Left lung (tissue), 10 donors: ENCODE data around the gene TEF. TPM values are rescaled to one million over a fixed set of nuclear protein-coding genes. Genes with fewer than 3 reads are reported as not detected.
"Not testable (repeated sequence)": the region's sequence is repeated elsewhere in the genome, so short reads cannot be mapped to it uniquely, and the experiment has no call there.

Source experiments
- ATAC-seq: fragments of 200-7000 bp; cut with Tn5 transposase; one replicate; pipeline ENCODE4 v1.9.1; 2020; ENCODE audit warnings: moderate library complexity
- DNase-seq, 4 donors: peaks; one replicate each; pipeline ENCODE4 v3.0.0-alpha.2; 2013 to 2020
- H3K27ac ChIP-seq, 2 donors: fragments of 200-600 bp; sonication (generic) in 1 of 2; one replicate each; pipeline versions ENCODE4 v1.5.0 to v1.8.0; 2020 to 2021
- H3K27me3 ChIP-seq, 2 donors: fragments of 200-600 bp; sonication (generic) in 1 of 2; one replicate each; pipeline versions ENCODE4 v1.5.0 to v1.8.0; 2020 to 2021
- H3K36me3 ChIP-seq, 2 donors: fragments of 200-600 bp; sonication (generic) in 1 of 2; one replicate each; pipeline versions ENCODE4 v1.5.0 to v1.8.0; 2020 to 2021
- H3K4me1 ChIP-seq, 2 donors: fragments of 200-600 bp; one replicate each; pipeline ENCODE4 v1.8.0; 2021
- H3K4me3 ChIP-seq, 2 donors: fragments of 200-600 bp; sonication (generic) in 1 of 2; one replicate each; pipeline versions ENCODE4 v1.5.0 to v1.8.0; 2020 to 2021; ENCODE audit warnings: mild to moderate bottlenecking in 1 of 2
- H3K9me3 ChIP-seq, 2 donors: fragments of 200-600 bp; sonication (generic) in 1 of 2; one replicate each; pipeline versions ENCODE4 v1.5.0 to v1.8.0; 2020 to 2021
- intact Hi-C, 2 donors: fragments of 100-400 bp; cut with DNase I; formaldehyde crosslinking; loops; one replicate each; pipeline versions ENCODE4 v1.11.2 to v1.14.2; 2022
- polyA plus RNA-seq, 6 donors: library from polyadenylated mRNA; unstranded; fragments of 120-200 nt; gene quantifications; one replicate each; pipeline ENCODE4 v1.2.1, GENCODE V29; 2013; ENCODE audit not compliant: insufficient read length in 6 of 6
- total RNA-seq, 2 donors: library from RNA; stranded (reverse); fragmentation: NEBNext Ultra II Directional; extraction: Animal tissue kit (Norgen Biotek cat#: 25700); gene quantifications; one replicate each; pipeline ENCODE4 v1.2.1, GENCODE V29; 2021
- TF ChIP-seq, protein P1 (sequence below), 2 donors: fragments of 200-600 bp; sonication (generic) in 1 of 2; IDR thresholded peaks; one replicate each; pipeline versions ENCODE4 v1.5.0 to v1.8.0; 2021; ENCODE audit warnings: antibody characterized with exemption in 2 of 2
- donor health status: DM: no; HTN: yes; CAD: no.
- donor health status: DM: no; HTN: no; CAD: no.

Gene TEF
- total and polyA plus RNA-seq, 8 donors: 10.2 to 17.3 (median 12.1) TPM

DNA sequence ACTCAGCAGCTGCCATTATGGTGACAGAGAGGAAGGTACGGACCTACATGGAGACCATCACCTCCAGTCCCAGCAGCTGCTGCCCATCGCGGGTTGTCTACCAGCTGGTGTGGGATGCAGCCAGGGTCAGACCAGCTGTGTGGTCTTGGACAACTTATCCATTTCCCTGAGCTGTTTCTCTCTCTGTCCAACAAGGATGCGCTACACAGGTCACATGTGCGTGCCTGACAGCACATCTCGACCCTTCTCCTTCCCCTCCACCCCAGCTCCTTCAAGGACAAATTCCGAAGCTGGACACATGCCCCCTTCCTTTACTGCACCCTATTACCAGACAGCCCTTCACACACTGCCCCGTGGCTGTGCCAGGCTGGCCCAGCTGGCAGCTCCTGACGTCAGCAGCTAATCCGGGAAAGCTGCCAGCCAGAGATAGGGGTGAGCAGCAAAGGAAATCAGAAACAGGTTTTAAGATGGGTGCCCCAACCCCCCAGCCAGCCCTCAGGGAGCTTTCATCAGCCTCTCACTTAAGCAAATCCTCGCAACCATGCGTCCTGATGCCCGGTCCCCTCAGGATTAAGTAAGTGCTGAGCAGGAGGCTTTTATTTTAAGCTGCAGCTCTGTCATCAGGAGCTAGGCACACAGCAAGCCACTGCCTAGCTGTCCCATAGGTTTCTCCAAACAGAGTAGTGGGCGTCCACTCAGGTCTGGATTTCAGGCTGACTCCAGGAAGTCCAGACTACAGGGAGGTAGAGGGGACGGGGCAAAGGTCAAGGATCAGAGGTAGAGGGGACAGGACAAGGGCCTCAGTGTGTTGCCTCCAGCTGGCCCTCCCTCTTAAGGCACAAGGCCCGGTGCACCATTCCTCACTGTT lies 20.3 kb downstream of the TEF start:
- ATAC-seq: peak; percentile 66
- TF ChIP-seq, protein P1, sequence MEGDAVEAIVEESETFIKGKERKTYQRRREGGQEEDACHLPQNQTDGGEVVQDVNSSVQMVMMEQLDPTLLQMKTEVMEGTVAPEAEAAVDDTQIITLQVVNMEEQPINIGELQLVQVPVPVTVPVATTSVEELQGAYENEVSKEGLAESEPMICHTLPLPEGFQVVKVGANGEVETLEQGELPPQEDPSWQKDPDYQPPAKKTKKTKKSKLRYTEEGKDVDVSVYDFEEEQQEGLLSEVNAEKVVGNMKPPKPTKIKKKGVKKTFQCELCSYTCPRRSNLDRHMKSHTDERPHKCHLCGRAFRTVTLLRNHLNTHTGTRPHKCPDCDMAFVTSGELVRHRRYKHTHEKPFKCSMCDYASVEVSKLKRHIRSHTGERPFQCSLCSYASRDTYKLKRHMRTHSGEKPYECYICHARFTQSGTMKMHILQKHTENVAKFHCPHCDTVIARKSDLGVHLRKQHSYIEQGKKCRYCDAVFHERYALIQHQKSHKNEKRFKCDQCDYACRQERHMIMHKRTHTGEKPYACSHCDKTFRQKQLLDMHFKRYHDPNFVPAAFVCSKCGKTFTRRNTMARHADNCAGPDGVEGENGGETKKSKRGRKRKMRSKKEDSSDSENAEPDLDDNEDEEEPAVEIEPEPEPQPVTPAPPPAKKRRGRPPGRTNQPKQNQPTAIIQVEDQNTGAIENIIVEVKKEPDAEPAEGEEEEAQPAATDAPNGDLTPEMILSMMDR (IDR thresholded peaks at IDR 0.05): no peak
- Histone ChIP-seq H3K9me3 (no peaks in the 10 kb centered on the region), H3K36me3 (peaks cover 0 to 16% of the 10 kb centered on the region in 2 donors), H3K27me3 (no peaks in the 10 kb centered on the region), H3K27ac (no peak overlapping the region), H3K4me3 (no peak overlapping the region), H3K4me1 (peaks cover 9 to 22% of the 10 kb centered on the region in 2 donors)
- intact Hi-C loops: loop anchor here (5.0 to 10.0 kb wide), 2 partner anchors 115 to 123 kb away; no protein-coding TSS in a partner anchor
- DNase-seq: peak in 3 of 4 donors; percentile 69 to 82 (median 78)

DNA sequence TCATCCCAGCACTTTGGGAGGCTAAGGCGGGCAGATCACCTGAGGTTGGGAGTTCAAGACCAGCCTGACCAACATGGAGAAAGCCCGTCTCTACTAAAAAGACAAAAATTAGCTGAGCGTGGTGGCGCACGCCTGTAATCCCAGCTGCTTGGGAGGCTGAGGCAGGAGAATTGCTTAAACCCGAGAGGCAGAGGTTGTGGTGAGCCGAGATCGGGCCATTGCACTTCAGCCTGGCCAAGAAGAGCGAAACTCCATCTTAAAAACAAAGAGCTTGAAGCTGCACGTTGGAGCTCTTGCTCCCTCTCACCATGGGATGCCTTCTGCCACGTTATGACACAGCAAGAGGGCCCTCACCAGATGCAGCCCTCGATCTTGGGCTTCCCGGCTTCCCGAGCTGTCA lies 21.1 kb downstream of the TEF start:
- H3K4me1 ChIP-seq: peaks cover 9 to 22% of the 10 kb centered on the region in 2 donors
- not testable (repeated sequence) for H3K36me3 ChIP-seq, H3K4me3 ChIP-seq, ATAC-seq, DNase-seq, H3K27ac ChIP-seq, H3K27me3 ChIP-seq, H3K9me3 ChIP-seq
- intact Hi-C loops: loop anchor here (5.0 to 10.0 kb wide), 2 partner anchors 114 to 122 kb away; no protein-coding TSS in a partner anchor

DNA sequence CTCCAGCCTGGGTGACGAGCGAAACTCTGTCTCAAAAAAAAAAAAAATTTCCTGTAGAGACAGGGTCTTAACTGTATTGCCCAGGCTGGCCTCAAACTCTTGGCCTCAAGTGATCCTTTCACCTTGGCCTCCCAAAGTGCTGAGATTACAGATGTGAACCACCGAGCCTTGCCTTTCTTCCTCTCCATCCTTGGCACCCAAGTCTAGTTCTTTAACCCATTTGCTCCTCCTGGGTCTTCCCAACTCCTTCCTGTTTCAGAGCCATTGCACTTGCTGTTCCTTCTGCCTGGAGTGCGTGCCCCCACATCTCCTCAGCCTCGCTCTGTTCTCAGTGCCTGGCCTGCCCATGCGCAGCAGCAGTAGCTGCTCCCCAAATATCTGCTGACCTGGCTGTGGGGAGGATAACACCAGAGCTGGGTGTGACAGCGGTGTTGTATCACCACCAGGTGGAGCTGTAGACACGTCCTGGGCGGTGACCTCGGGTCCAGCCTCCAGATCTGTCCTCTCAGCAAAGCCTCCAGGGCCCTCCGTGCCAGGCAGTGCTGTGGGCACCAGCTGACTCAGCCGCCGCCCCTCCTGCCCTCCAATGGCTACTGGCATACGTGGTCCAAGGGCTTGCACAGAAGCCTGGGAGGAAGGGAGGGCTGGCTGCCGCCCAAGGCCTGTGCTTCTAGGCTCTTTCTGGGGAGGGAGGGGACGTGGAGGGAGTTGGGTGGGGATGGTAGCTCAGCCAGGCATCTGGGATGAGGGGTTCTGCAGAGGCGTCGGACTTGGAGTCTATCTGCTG lies 22.0 kb downstream of the TEF start:
- TF ChIP-seq, protein P1 (IDR thresholded peaks at IDR 0.05): peak; percentile 95
- H3K4me1 ChIP-seq: peaks cover 9 to 22% of the 10 kb centered on the region in 2 donors
- peak; percentile 73 to 93 (median 88) for DNase-seq
- H3K4me3 ChIP-seq: no peak overlapping the region
- peaks cover 0 to under 1% of the 10 kb centered on the region in 2 donors for H3K36me3 ChIP-seq
- H3K27me3 ChIP-seq: no peaks in the 10 kb centered on the region
- ATAC-seq: peak; percentile 96
- H3K9me3 ChIP-seq: no peaks in the 10 kb centered on the region
- no peak overlapping the region for H3K27ac ChIP-seq
- intact Hi-C loops: loop anchor here (5.0 to 10.0 kb wide), 2 partner anchors 114 to 121 kb away; no protein-coding TSS in a partner anchor

DNA sequence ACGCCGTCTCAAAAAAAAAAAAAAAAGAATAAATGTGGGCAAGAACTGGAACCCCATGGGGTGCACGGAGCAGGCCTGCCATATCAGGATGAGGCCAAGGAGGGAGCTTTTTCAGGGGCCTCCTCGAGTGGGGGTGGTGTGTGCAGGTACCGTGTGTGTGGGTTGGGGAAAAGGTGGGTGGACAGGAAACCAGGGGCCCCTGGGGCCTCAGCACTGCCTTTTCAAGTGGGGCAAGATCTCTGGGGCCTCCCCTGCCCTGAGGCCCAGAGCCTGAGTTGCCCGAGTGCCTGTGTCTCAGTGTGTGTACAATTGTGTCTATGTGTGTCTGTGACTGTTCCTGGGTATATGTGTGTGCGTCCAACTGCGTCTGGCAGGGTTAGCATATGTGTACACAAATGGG lies 23.8 kb downstream of the TEF start:
- DNase-seq: no peak
- Histone ChIP-seq H3K4me3 (no peak overlapping the region), H3K4me1 (peaks cover 9 to 22% of the 10 kb centered on the region in 2 donors)

DNA sequence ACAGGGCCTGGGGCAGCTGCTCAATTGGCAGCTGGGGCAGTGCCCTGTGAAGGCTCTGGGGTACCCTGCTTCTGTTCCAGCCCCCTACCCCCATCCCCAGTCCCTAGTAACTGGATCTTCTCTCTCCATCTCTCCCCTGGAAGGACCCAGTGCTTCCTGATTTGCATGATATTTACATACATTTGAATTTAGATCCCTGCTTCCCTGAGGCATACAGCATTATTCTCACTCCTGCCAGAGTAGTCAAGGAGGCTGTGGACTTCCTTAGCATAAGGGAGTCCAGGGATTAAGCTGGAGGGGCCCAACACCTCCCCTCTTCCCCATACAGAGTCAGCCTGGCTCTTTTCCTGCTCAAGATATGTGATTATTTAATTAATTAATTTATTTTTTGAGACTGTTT lies 24.7 kb downstream of the TEF start:
- no peaks in the 10 kb centered on the region for H3K9me3 ChIP-seq
- no peaks in the 10 kb centered on the region for H3K36me3 ChIP-seq
- H3K4me1 ChIP-seq: peaks cover 15 to 28% of the 10 kb centered on the region in 2 donors
- ATAC-seq: no peak
- DNase-seq: no peak
- no peak overlapping the region for H3K4me3 ChIP-seq
- intact Hi-C loops: loop anchor here in 1 of 2 donors (10.0 kb wide), 1 partner anchor 118 kb away; no protein-coding TSS in a partner anchor
- H3K27me3 ChIP-seq: no peaks in the 10 kb centered on the region
- H3K27ac ChIP-seq: no peak overlapping the region
- TF ChIP-seq, protein P1 (IDR thresholded peaks at IDR 0.05): no peak

More for the DNA sequence above, 23.8 kb downstream of the TEF start:
- no peaks in the 10 kb centered on the region for H3K36me3 ChIP-seq
- TF ChIP-seq, protein P1 (IDR thresholded peaks at IDR 0.05): no peak
- intact Hi-C loops: loop anchor here in 1 of 2 donors (10.0 kb wide), 1 partner anchor 119 kb away; no protein-coding TSS in a partner anchor
- H3K27ac ChIP-seq: no peak overlapping the region
- no peaks in the 10 kb centered on the region for H3K9me3 ChIP-seq
- no peaks in the 10 kb centered on the region for H3K27me3 ChIP-seq
- ATAC-seq: no peak
